ENCODE results near the gene SLC6A8.
A peak's percentile ranks its signal among the peaks of the same experiment; 100 is the strongest.
"Not testable (repeated sequence)": the region's sequence is repeated elsewhere in the genome, so short reads cannot be mapped to it uniquely, and the experiment has no call there.

Gene SLC6A8

DNA sequence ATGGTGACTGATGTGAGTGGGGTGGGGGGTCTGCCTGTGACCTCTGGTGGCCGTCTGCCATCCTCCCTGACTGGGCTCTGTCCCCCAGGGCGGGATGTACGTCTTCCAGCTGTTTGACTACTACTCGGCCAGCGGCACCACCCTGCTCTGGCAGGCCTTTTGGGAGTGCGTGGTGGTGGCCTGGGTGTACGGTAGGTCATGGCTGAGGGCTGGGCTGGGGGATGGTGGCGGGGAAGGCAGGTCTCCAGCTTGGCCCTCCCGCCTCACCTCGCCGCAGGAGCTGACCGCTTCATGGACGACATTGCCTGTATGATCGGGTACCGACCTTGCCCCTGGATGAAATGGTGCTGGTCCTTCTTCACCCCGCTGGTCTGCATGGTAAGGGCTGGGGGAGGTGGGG is 6.5 kb downstream of the SLC6A8 start:
- DNase-seq = not testable (repeated sequence)

DNA sequence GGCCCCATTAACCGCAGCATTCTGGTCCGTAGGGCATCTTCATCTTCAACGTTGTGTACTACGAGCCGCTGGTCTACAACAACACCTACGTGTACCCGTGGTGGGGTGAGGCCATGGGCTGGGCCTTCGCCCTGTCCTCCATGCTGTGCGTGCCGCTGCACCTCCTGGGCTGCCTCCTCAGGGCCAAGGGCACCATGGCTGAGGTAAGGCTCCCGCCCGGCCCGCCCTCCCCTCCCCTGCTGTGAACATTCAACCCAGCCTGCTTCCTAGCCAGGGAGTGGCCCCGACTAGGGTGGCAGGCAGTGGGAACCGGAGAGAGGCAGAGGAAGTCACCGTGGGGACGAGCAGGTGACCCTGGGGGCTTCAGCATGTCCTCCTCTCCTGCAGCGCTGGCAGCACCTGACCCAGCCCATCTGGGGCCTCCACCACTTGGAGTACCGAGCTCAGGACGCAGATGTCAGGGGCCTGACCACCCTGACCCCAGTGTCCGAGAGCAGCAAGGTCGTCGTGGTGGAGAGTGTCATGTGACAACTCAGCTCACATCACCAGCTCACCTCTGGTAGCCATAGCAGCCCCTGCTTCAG is 7.1 kb downstream of the SLC6A8 start:
- no peak for DNase-seq

DNA sequence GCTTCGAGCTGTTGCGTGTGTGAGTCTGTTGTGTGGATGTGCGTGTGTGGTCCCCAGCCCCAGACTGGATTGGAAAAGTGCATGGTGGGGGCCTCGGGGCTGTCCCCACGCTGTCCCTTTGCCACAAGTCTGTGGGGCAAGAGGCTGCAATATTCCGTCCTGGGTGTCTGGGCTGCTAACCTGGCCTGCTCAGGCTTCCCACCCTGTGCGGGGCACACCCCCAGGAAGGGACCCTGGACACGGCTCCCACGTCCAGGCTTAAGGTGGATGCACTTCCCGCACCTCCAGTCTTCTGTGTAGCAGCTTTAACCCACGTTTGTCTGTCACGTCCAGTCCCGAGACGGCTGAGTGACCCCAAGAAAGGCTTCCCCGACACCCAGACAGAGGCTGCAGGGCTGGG is 8.4 kb downstream of the SLC6A8 start:
- DNase-seq = no peak

DNA sequence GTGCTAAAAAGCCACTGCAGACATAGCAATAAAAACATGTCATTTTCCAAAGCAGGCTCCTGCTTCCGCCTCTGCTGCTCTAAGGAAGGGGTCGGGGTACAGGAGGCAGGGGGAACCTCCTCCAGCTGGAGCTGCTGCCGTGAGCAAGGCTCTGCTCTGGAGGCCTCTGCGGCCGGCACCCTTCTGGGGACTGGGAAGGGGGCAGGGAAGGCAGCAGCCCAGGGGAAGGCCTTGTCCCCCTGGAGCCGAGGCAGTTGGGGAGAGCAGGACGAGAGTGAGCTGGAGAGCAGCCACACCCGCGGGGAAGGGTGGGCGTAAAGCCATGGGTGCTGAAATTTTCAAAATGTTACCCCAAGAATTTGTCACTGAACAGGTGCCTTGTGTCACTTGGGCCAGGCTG is 8.8 kb downstream of the SLC6A8 start:
- not testable (repeated sequence) for DNase-seq

DNA sequence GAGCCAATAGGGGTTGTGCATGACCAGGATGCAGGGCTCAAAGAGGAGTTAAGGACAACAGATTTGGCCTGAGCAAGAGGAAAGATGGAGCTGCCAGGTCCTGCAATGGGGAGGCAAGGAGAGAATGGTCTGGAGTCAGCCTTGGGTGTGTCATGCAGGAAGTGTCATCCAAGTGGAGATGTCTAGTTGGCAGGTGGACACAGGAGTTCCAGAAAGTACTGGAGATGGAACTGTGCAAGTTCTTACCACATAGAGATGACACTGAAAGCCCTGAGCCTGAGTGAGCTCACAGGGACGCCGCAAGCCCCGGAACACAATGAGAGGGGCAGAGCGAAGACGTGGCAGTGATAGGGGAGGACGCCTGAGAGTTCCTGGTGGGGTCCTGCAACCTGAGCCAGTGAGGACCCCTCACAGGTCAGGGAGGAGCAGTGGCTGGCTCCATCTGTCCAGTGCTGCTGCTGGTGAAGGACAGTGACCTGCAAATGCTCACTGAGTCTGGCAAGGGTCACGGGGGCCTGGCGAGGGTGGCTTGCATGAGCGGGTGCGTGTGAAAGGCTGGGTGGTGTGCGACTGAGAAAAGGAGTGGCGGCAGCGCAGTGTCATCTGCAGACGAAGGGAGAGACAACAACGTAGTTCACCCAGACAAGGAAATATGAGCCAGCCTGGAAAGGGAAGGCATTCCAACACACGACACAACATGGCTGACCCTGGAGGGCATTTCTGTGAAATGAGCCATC is 9.4 kb downstream of the SLC6A8 start:
- DNase-seq = not testable (repeated sequence)

DNA sequence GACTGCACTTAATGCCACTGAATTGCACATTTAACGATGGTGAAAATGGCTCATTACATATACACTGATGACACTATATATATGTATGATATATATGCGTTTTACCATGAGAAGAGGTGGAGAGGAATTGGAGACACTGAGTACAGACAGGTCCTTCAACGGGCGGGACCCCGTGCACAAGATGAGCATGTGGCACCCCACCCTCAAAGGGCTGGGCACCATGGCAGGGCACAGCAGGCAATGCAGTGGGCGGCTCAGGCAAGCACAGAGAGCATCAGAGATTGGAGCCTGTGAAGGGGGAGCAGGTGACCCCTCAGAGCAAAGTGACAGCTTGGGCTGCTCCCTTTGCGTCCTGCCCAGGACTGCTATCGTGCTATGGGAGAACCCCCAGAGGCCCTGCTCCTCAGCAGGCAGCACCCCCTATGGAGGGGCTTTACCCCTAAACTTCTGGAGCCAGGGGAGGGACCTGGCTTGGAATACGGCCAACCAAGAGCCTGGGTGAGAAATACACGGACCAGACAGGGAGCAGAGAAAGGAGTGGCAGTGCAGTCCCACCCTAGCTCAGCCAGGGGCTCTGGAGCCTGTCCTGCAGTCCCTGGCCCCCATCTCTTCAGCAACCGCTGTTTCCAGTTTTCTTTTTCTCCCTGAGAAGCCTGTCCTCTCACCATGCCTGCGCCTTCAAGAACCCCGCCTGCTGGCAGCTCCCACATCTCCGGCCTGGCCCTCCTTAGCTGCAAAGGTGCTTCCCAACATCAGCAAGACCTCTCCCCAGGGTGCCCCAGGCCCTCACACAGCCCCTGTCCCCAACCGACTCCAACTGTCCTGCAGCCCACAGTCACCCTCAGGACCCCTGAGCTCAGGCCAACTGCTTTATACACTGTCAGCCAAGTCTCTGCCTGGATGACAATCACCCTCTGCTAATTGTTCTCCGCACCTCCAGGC is 10.5 kb downstream of the SLC6A8 start:
- no peak for DNase-seq

DNA sequence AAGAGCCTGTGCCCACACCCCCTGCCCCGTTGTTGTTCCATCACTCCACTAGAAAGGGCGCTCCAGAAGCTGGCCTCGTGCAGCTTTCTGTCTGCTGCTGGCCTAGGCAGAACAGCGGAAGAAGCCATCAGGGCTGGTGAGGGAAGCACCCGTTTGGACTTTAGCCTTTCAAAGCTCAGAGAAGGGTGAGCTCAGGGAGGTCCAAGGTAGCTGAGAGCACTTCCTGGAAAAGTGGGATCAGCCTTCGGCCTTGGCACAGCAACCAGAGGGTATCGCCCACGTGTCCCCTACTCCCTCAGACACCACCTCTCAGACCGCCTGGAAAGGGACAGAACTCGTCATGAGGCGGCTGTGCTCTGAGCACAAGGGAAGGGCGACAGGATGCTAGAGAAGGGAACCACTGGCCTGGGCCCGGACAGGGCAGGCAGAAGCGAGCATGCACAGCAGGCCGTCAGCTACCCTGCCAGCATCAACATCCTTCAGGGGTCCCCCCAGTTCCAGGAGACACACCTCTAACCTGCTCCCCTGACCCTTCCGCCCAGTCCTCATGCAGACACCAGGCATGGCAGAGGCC is 11.6 kb downstream of the SLC6A8 start:
- not testable (repeated sequence) for DNase-seq

DNA sequence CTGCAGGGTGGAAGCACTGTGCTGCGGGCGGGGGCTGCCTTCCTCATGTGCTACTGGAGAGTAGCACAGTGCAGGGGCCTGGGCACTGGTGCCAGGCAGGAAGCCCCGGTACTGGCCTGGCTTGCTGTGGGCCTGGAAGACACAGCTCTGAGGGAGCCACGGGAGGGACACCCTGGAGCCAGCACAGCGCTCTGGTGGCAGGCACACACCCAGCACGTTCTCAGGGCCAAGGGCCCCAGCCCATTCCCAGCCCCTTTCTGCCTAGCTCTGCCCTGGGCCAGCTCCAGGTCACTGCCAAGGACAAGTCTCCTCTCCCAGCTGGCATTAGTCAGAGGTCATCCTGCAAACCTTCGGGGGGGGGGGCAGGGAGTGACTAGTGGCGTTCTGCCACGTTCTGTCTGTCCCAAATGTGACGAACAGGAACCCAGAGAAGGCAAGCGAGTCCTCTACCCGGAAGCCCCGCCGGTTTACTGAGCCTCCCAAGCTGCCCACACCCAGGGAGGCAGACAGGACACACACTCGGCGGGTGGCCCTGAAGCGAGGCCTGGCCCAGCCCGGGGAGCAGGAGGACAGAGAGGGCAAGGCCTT is 12.2 kb downstream of the SLC6A8 start:
- not testable (repeated sequence) for DNase-seq

DNA sequence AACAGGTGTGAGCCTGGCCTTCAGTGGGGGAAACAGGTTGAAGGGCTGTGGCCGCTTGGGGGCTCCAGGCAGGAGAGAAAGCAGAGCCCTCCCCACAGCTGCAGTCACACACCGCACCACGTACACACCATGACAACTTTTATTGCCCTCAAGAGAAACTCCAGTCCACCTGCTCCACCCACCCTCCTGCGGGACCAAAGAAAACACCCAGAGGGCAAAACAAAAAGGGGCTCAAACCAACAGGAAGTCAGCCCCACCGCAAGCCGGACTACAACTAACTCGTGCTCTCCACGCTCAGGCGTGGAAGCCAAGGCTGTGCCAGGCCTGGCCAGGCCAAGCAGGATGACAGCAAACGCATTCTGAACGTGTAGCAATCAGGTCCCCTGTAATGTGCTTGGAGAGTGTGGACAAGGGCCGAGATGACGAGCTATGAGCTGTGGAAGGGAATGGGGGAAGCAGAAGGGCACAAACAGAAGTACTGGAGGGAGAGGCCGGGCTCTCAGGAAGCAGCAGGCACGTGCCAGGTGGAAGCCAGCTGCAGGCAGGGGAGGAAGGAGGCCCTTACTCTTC is 12.7 kb downstream of the SLC6A8 start:
- DNase-seq = no peak

DNA sequence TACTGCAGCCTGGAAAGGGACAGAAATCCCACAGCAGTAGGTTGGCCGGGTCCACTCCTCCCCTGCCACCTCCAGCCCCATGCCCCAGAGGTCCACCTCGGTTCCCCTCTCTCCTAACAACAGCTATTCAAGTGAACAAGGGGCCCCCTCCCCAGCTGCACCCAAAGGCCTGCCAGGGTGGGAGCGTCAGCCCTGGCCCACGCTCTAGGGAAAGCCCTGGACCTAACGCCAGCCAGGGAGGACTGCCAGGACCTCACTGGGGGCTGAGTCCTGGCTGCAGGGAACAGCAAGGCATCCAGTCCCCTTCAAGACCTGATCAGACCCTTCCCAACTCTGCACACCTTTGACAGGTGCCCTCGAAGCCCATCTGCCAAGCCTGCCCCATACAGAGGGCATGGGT is 13.2 kb downstream of the SLC6A8 start:
- no peak for DNase-seq

DNA sequence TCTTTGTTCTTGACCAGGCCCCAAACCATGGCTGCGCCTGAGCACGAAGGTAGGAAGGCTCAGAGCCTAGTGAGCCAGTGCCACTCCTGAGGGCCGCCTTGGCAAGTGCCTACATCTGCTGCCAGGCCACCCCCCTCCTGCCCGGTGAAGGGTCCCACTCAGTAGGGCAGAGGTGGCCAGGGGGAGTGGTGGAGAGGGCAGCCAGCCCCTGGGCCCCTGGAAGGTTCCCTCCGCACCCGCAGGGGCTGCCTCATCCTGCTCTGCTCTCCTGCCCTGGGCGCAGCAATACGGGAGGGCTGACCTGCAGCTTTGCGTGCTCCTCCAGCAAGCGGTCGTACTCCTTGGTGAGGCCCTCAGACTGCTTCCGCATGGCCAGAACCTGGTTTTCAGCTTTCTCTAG is 14.0 kb downstream of the SLC6A8 start:
- no peak for DNase-seq

DNA sequence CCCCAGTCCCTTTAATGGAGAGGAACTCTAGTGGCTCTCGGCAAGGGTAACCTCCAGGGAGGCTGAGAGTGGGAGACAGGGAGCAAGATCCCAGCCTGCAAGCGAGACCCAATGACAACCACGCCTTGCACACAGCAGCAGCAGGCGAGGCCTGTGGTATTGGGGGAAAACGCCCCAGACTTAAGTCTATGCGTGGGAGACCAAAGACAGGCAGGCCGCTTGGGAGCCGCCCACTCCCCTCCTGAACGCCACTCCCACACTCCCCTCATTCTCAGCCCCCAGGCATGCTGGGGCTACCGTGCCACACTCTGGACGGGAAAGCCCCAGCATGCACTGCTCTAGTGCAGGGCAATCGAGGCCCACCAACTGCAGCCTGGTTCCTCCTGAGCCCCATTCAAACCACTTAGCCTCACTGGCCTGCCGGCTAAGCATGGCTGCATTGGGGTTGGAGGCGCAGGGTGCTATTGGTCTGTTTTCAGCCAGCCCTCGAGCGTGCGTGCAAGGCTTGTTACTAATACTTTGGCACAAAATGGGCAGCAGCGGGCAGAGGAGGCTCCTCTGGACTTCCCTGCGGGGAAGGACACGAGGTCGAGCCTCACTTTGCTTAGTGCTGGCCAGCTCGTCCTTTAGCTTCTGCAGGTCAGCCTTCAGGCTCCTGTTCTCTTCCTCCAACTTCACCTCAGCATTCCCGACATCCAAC is 14.8 kb downstream of the SLC6A8 start:
- no peak for DNase-seq

DNA sequence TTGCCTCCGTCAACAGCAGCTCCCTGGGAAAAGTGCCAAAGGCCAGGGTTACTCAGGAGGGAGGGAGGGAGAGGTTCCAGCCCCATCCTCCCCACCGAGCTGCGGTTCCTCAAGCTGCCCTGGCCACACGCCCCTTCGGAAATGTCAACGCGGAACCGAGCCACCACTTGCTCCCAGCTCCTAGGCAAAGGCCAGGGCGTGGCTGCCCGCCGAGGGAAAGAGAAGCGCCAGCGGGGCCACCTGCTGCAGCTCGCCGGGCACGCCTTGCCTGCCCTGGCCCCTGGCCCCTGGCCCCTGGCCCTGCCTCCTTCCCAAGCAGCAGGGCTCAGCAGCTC is 15.3 kb downstream of the SLC6A8 start:
- no peak for DNase-seq

DNA sequence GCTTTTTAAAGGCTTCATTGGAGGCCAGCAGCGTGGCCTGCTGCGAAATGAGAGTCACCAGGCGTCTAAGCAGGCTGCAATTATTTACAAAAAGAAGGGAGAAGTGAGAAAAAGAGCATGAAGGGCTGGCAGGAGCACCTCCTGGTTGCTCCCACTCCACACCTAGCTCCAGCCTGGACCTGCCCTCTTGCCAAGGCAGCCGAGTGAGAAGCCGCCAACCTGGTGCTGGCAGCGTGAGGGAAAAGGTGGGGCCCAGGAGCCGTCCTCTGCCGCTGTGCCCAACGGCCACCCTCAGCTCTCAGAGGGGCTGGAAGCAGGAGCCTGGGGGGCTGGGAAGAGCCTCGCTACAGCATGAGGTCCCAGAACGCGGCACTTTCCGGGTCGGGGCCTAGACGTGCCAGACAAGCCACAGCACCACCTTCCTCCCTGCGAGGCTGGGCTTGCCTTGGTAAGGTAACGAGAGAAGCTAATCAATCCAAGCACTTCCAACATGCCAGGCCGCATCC is 16.3 kb downstream of the SLC6A8 start:
- no peak for DNase-seq

DNA sequence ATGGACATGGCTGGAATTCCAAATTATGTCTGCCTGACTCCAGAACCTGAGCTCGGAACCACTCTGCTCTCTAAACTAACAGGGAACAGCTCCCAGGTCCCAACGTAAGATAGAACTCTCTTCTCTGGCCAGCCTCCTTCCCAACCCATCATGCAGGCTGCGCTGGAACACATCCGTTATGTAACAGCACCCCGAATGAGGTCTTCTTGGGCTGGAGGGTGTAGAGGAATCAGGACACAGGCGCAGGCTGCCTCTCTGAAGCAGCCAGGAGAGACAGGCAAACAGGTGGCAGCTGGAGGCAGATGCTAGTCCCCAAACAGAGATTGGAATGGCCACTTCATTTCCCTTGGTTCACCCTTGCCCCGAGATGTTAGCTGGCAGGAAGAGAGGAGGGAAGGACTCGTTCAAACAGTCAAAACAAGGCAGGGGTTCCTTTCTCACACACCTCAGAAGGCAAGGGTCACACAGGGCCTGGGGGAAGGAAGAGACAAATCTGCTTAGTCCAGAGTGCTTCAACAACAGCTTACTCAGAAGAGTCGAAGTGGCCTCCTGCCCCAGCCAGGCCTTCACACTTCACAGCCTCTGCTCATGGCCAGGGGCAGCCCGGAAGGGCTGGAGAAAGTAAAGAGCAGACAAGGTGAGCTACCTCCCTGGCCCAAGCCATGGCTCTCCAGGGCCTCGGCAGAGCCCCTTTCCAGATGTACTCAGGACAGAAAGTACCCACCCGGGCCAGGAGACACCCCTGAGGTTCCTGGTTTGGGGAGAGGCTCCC is 17.1 kb downstream of the SLC6A8 start:
- not testable (repeated sequence) for DNase-seq

DNA sequence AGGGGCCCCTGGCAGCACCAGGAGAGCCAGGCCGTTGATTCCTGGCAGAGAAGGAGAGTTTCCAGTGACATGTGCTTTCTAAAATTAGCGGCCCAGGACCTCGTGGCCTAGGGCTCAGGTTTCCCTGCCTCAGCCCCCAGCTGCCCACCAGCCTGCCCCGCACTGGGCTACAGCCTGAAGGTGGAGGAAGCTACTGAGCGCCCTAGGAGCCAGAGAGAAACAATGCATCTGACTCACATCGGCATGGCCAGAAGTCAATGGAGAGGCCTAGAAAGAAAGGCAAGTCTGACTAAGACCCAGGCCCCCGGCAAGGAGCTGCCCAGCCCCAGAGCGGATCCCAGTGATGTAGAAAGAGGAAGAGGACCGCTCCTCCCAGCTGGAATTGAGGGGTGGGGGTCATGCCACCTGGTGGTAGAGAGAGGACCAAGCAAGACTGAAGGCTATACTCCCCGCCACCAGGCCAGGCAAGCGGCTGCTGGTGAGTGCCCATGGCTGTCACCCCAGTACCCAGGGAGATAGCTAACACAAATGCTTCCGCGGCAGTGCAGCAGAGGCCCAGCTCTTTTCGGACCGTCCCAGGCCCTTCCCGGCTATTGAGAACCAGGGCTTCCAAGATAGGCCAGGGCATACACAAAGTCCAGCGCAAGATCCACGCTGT is 17.8 kb downstream of the SLC6A8 start:
- not testable (repeated sequence) for DNase-seq

DNA sequence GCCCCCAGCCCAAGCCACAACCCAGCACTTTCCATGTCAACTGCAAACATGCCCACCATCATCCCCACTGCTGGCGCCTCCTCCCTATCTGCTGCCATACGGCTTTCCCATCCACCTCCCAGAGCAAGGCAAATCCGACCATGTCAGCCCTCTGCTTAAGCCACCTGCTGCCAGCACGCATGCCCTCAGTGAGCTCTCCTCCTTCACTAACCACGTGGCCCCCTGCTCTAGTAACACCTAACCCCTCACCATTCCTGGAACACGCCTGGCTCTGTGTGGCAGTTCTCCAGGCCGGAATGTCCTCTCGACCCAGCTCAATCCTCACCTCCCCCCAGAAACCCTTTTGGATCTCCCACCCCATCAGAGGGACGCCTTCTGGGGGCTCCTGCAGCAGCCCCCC is 19.1 kb downstream of the SLC6A8 start:
- DNase-seq = no peak

DNA sequence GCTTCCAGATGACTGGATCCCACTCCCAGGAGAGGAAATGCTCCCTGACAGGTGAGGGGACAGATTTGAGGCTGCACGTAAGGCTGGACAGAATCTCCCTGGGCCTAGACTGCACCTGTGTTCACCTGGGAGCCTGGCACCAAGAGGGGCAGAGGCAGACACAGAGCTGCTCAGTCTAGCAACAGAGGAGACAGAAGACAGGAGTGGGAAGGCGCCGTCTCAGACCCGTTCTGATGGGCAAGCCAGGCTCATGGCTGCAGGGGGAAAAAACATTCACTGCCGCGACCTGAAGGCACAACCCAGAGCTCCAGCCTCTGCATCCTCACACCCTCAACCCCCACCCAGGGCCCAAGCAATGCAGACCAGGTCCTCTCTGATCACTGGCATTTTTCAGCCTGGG is 19.7 kb downstream of the SLC6A8 start:
- DNase-seq = no peak

DNA sequence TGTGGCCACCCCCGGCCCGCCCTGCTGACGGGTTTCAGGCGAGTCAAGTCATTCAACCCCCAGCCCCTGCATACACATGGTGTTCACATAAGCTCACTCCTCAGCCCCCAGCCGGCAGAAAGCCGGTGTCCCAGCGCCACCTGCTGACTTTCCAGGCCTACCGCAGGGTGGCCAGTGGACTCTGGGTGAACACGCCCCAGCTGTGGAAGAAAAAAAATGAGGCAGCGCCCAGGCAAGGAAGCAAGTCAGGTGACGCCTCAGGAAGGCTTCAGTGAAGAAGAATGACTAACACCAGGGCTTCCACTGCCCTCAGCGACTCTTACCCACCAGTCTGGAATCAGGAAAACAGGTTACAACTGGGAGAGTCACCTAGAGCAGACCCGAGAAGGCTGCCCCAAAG is 20.7 kb downstream of the SLC6A8 start:
- DNase-seq = peak; percentile 24
